Mucosa of stomach (tissue), 1 donor: ENCODE data around the gene KYAT1.

Experiments
- H3K27me3 ChIP-seq: one replicate; pipeline ENCODE4 v1.7.0; 2013; ENCODE audit warnings: mild to moderate bottlenecking, low read length; ENCODE audit not compliant: control insufficient read depth, insufficient read depth
- H3K36me3 ChIP-seq: one replicate; pipeline ENCODE4 v1.7.0; 2013; ENCODE audit warnings: low read length; ENCODE audit not compliant: control insufficient read depth, insufficient read depth
- H3K4me1 ChIP-seq: one replicate; pipeline ENCODE4 v1.7.0; 2013; ENCODE audit warnings: mild to moderate bottlenecking, low read length; ENCODE audit not compliant: control insufficient read depth, insufficient read depth
- H3K4me3 ChIP-seq: one replicate; pipeline ENCODE4 v1.7.0; 2013; ENCODE audit warnings: low read length
- H3K9ac ChIP-seq: one replicate; pipeline ENCODE4 v1.7.0; 2013; ENCODE audit warnings: mild to moderate bottlenecking, low read length, moderate library complexity
- H3K9me3 ChIP-seq: one replicate; pipeline ENCODE4 v1.7.0; 2013; ENCODE audit warnings: mild to moderate bottlenecking, low read length, moderate library complexity; ENCODE audit not compliant: control insufficient read depth
- donor health status: Pancreatic carcinoma.

KYAT1 gene

DNA sequence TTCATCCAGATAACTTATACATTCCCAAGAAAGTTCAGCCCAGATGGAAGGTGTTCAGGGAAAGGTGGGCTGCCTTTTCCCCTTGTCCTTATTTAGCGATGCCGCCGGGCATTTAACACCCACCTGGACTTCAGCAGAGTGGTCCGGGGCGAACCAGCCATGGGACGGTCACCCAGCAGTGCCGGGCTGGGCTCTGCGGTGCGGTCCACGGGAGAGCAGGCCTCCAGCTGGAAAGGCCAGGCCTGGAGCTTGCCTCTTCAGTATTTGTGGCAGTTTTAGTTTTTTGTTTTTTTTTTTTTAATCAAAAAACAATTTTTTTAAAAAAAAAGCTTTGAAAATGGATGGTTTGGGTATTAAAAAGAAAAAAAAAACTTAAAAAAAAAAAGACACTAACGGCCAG is 35.0 kb upstream of the KYAT1 start:
- Histone ChIP-seq H3K9me3 (no peaks in the 10 kb centered on the region), H3K9ac (no peak overlapping the region), H3K4me3 (no peak overlapping the region), H3K4me1 (peaks cover 52% of the 10 kb centered on the region), H3K27me3 (no peaks in the 10 kb centered on the region), H3K36me3 (no peaks in the 10 kb centered on the region)

DNA sequence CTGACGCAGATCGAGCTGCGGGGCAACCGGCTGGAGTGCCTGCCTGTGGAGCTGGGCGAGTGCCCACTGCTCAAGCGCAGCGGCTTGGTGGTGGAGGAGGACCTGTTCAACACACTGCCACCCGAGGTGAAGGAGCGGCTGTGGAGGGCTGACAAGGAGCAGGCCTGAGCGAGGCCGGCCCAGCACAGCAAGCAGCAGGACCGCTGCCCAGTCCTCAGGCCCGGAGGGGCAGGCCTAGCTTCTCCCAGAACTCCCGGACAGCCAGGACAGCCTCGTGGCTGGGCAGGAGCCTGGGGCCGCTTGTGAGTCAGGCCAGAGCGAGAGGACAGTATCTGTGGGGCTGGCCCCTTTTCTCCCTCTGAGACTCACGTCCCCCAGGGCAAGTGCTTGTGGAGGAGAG is 34.5 kb upstream of the KYAT1 start:
- Histone ChIP-seq H3K9ac (no peak overlapping the region), H3K4me1 (peaks cover 54% of the 10 kb centered on the region), H3K27me3 (no peaks in the 10 kb centered on the region), H3K4me3 (no peak overlapping the region), H3K9me3 (no peaks in the 10 kb centered on the region), H3K36me3 (no peaks in the 10 kb centered on the region)

DNA sequence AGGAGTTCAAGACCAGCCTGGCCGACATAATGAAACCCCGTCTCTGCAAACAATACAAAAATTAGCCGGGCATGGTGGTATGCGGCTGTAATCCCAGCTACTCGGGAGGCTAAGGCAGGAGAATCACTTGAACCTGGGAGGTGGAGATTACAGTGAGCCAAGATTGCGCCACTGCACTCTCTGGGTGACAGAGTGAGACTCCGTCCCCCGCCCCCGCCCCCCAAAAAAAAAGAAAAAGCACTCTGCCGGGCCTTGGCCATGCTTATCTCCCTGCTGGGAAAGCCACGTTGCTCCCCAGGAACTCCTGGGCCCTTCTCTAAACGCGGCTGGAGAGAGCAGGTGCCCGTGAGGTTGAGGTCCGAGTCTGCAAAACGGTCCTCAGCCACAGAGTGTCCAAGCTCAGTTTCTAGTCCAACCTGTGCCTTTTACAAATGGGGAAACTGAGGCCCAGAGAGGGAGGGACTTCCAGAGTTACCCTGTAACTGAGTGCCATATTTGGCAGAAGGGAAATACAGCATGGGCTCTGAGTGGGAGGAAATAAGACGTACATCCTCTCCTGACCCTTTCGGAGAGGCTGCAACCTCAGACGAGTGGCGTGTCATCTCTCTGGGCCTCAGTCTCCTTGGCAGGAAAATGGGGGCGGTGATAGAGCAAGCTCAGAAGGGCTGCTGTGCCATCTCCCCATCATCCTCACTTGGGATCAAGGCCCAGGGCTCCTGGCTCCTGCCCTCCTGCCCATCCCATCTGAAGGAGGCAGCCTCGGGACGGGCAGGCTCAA is 32.4 kb upstream of the KYAT1 start:
- peaks cover 51% of the 10 kb centered on the region for H3K4me1 ChIP-seq
- no peak overlapping the region for H3K4me3 ChIP-seq
- H3K36me3 ChIP-seq: peaks cover 9% of the 10 kb centered on the region
- H3K27me3 ChIP-seq: no peaks in the 10 kb centered on the region
- H3K9ac ChIP-seq: no peak overlapping the region
- no peaks in the 10 kb centered on the region for H3K9me3 ChIP-seq

DNA sequence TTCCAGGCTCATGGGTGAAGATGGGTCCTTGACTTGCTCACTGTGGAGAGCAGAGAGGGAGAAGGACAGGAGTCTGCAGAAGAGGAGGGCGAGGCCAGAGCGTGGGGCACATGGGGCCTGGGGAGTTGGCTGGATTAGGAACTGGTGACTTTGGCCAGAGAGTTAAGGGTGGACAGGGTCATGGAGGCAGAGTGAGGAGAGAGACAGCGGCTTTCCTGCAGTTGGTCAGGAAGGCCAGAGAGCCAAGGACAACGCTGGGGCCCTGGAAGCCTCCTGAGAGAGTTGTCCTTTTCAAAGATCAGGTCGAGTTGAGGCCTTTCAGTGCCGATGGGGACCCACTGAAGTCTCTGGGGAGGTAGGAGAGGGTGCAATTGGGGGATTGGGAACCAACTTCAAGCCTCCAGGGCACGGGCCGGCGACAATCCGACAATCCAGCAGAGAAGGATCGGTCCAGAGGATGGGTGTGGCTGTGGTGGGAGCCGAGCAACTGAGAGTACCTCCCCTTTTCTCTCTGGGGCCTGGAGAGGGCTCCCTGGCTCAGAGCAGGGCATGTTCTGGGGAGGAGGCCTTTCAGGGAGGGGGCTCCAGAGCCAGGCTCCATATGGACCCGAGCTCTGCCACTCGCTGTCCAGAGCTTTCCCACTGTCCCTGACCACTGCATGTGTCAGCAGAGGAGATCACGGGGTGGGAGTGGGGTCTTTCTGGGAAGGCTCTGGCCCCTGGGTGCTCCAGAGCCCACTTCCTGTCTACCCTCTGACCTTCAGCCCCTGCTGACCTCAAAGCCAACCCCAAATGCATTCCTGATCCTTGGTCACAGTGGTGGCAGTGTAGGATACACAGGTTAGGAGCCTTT is 31.5 kb upstream of the KYAT1 start:
- Histone ChIP-seq H3K9ac (peak overlapping the region; percentile 20), H3K36me3 (peaks cover 18% of the 10 kb centered on the region), H3K27me3 (no peaks in the 10 kb centered on the region), H3K9me3 (no peaks in the 10 kb centered on the region), H3K4me1 (peaks cover 51% of the 10 kb centered on the region), H3K4me3 (no peak overlapping the region)

DNA sequence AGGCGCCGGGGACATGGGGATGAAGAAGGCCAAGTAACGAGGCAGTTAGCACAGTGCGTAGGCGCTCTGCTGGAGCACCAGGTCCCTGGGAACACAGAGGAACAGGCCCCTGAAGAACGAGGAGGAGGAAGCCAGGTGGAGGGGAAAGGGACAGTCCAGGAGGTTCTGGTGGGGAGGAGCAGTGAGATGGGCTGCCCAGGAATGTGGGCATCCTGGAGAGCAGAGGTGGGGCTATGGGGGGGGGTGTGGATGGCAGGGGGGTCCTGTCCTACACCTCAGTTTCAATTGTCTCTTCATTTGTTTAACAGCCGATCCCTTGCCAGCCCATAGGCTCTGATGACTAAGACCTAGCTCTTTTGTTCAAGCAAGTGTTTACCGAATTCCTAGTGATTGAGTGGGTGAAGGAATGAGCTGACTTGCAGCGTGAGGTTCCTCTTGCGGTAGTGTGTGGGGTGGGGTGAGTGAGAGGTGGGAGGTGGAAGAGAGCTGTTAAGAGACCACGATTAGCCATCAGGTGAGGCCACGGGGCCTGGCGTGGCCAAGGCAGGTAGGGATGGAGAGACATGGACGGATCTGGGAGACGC is 30.6 kb upstream of the KYAT1 start:
- H3K9ac ChIP-seq: peak overlapping the region; percentile 44
- peaks cover 18% of the 10 kb centered on the region for H3K36me3 ChIP-seq
- no peaks in the 10 kb centered on the region for H3K9me3 ChIP-seq
- no peak overlapping the region for H3K4me3 ChIP-seq
- H3K27me3 ChIP-seq: no peaks in the 10 kb centered on the region
- H3K4me1 ChIP-seq: peaks cover 46% of the 10 kb centered on the region

DNA sequence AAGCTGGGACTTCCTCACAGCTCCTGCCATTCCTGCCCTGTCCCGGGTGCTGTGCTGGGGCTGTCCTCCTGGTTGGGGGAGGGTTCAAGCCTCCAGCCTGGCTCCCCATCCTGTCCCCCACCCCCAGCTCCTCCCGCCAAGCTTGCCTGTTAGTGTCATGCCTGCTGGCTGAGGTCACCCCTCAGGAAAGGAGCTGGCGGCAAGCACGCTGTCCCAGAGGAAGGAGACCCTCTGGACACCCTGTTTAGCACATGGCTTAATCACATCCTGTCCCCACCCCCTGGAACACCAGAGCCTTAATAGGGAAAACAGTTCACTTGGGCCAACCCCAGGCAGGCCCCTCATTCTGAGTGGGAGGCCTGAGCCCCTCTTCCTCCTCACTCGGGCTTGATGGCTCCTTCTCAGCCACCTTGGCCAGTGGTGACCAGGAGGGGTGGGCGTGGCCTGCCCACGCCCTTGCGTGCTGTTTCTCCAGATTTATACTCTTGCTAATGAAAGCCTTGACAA is 29.8 kb upstream of the KYAT1 start:
- Histone ChIP-seq H3K9ac (peak overlapping the region; percentile 44), H3K36me3 (peaks cover 21% of the 10 kb centered on the region), H3K4me1 (peaks cover 39% of the 10 kb centered on the region)

DNA sequence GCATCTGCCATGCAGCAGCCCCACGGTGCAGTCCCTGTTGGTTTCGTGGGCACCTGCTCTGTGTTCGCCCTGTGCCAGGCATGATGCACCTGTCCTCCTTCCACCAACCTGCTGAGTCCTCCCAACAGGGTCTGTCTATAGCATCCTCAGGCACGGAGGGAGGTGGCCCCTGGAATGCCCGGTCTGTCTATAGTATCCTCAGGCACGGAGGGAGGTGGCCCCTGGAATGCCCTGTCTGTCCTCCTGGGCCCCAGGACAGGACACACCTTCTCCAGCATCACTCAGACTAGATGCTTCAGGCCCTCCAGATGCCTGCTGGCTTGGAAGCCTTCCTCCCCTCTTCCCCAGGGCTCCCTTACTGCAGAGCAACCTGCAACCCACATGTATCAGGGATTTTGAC is 29.2 kb upstream of the KYAT1 start:
- Histone ChIP-seq H3K27me3 (no peaks in the 10 kb centered on the region), H3K36me3 (peaks cover 22% of the 10 kb centered on the region), H3K9ac (no peak overlapping the region), H3K4me1 (peaks cover 32% of the 10 kb centered on the region), H3K4me3 (no peak overlapping the region), H3K9me3 (no peaks in the 10 kb centered on the region)

More for the DNA sequence above, 29.8 kb upstream of the KYAT1 start:
- H3K27me3 ChIP-seq: no peaks in the 10 kb centered on the region
- H3K4me3 ChIP-seq: no peak overlapping the region
- no peaks in the 10 kb centered on the region for H3K9me3 ChIP-seq

DNA sequence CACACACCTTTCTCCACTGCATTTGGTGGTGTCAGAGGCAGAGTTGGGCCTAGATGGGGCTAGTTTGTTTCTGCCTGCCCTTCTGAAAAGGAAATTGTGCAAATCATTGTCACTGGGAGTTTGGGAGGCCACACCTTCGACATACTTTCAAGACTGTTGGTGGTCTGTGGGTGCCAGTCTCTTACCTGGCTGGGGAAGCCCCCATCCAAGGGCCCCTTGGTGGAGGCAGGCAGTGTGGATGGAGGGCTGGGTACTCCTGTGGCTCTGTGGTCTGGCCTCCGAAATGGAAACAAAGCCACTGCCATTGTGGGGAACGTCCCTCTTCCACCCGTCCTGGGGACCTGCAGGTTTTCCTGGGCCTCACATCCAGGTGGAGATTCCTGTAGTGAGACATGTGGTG is 28.1 kb upstream of the KYAT1 start:
- Histone ChIP-seq H3K27me3 (no peaks in the 10 kb centered on the region), H3K9ac (no peak overlapping the region), H3K4me3 (no peak overlapping the region), H3K4me1 (peaks cover 32% of the 10 kb centered on the region), H3K36me3 (peaks cover 22% of the 10 kb centered on the region), H3K9me3 (no peaks in the 10 kb centered on the region)

DNA sequence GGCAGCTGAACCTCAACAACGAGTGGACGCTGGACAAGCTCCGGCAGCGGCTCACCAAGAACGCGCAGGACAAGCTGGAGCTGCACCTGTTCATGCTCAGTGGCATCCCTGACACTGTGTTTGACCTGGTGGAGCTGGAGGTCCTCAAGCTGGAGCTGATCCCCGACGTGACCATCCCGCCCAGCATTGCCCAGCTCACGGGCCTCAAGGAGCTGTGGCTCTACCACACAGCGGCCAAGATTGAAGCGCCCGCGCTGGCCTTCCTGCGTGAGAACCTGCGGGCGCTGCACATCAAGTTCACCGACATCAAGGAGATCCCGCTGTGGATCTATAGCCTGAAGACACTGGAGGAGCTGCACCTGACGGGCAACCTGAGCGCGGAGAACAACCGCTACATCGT is 26.6 kb upstream of the KYAT1 start:
- Histone ChIP-seq H3K27me3 (no peaks in the 10 kb centered on the region), H3K9ac (no peak overlapping the region), H3K4me3 (no peak overlapping the region), H3K36me3 (peaks cover 22% of the 10 kb centered on the region), H3K4me1 (peaks cover 27% of the 10 kb centered on the region), H3K9me3 (no peaks in the 10 kb centered on the region)

DNA sequence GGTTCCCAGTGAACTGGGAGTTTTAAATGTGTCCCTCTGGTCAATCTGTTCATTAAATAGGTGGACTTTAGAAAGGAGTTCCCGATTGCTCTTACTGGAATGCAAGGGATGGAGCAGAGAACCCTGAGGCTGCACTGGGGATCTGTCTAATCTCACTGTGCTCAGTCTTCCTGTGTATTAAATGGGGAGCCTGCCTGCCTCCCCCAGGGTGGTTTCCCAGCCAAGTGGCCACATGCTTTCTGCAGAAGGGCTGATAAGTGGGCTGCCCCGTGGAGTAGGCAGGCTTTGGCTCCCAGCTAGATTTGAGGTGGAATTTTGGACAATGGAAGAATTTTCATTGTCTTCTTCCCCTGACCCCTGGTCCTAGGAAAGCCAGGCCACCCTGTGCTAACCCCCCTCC is 25.0 kb upstream of the KYAT1 start:
- Histone ChIP-seq H3K9ac (no peak overlapping the region), H3K4me3 (no peak overlapping the region), H3K9me3 (no peaks in the 10 kb centered on the region), H3K36me3 (peaks cover 22% of the 10 kb centered on the region), H3K4me1 (peaks cover 26% of the 10 kb centered on the region), H3K27me3 (no peaks in the 10 kb centered on the region)

DNA sequence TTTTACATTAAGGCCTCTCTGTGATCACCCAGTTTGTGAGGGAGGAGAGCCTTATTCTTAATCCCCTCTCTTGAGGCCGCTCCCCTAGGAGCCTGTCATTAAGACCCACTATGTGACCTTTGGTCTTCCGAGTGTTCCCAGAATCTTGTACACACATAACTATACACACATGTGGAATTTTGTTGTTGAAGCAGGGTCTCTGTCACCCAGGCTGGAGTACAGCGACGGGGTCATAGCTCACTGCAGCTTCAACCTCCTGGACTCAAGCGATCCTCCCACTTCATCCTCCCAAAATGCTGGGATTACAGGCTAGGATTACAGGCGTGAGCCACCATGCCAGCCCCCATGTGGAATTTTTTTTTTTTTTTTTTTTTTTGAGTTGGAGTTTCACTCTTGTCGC is 24.2 kb upstream of the KYAT1 start:
- H3K9ac ChIP-seq: no peak overlapping the region
- peaks cover 22% of the 10 kb centered on the region for H3K36me3 ChIP-seq
- H3K4me1 ChIP-seq: peaks cover 23% of the 10 kb centered on the region
- H3K4me3 ChIP-seq: no peak overlapping the region
- no peaks in the 10 kb centered on the region for H3K9me3 ChIP-seq
- no peaks in the 10 kb centered on the region for H3K27me3 ChIP-seq
